Measurements from ENCODE around the gene EXOC4. TPM values are rescaled to one million over a fixed set of nuclear protein-coding genes. Genes with fewer than 3 reads are reported as not detected.

Gene EXOC4
- total and polyA plus RNA-seq, 2 of the 8 experiments (the other 6 are each of a cell fraction or from before 2014, with no cell fraction given) = 27.0 to 67.3 TPM

GRCh38 chr7:133958822-133959221 lies 705.9 kb downstream of the EXOC4 start:
- DNase-seq (ENCODE audit: low read depth in 1 of 2, low spot score in 2 of 2) (no peak), FAIRE-seq (no peak)
- no peaks in the 10 kb centered on the region; the same call in 1 of the 2 replicates for H3K79me1 ChIP-seq (ENCODE audit: low read depth, low read length)
- no peak overlapping the region for H3K27ac ChIP-seq (ENCODE audit: low read depth, low read length)
- no peaks in the 10 kb centered on the region for H4K20me1 ChIP-seq (replicated peaks in 1 of 2; ENCODE audit: control insufficient read depth in 1 of 2, insufficient read depth in 2 of 2, low read length in 2 of 2)
- no peak overlapping the region for H2BK5ac ChIP-seq (ENCODE audit: low read depth, low read length)
- no peak overlapping the region for H3K23ac ChIP-seq (ENCODE audit: insufficient read length)
- H4K8ac ChIP-seq (ENCODE audit: extremely low read depth, insufficient read depth, low read length) = no peak overlapping the region
- H3K79me2 ChIP-seq (ENCODE audit: control insufficient read depth in 1 of 2, insufficient read depth in 2 of 2, low read length in 2 of 2) = no peaks in the 10 kb centered on the region
- H2BK20ac ChIP-seq (ENCODE audit: low read length) = no peak overlapping the region
- H2BK12ac ChIP-seq (ENCODE audit: low read depth, low read length) = no peak overlapping the region
- no peak overlapping the region for H2AK5ac ChIP-seq (ENCODE audit: low read depth, low read length)
- no peak overlapping the region for H3K9ac ChIP-seq (replicated peaks in 1 of 4; ENCODE audit: extremely low read depth in 1 of 4, low read depth in 3 of 4, low read length in 3 of 4)
- no peak overlapping the region for H3K4me3 ChIP-seq (ENCODE audit: extremely low read depth in 1 of 4, insufficient read depth in 2 of 4, low read depth in 3 of 4, low read length in 4 of 4)
- no peak overlapping the region for H3K14ac ChIP-seq (ENCODE audit: insufficient read length)
- no peaks in the 10 kb centered on the region for H3K4me1 ChIP-seq (replicated peaks in 1 of 4; ENCODE audit: control insufficient read depth in 3 of 4, insufficient read depth in 4 of 4, low read length in 3 of 4)
- CTCF ChIA-PET (ENCODE audit: partially characterized antibody) = no interaction called here
- no peaks in the 10 kb centered on the region for H3K27me3 ChIP-seq (replicated peaks in 1 of 4; ENCODE audit: control insufficient read depth in 3 of 4, extremely low read depth in 1 of 4, insufficient read depth in 3 of 4, low read length in 3 of 4)
- H3K4me2 ChIP-seq (ENCODE audit: insufficient read depth in 1 of 2, low read depth in 2 of 2, low read length in 2 of 2) = no peak overlapping the region
- H3K18ac ChIP-seq (ENCODE audit: extremely low read depth, low read length) = no peak overlapping the region
- no peak overlapping the region for H4K91ac ChIP-seq (replicated peaks; ENCODE audit: insufficient read length, low read length)
- no peak overlapping the region for H2BK120ac ChIP-seq (replicated peaks; ENCODE audit: low read depth, low read length)
- no peaks in the 10 kb centered on the region; a peak in 1 of 8 replicates for H3K36me3 ChIP-seq (ENCODE audit: control insufficient read depth in 2 of 4, insufficient read depth in 4 of 4, low read length in 3 of 4)
- no peak overlapping the region for H3K4ac ChIP-seq (replicated peaks; ENCODE audit: insufficient read length, low read depth, low read length)
- POLR2A ChIA-PET (ENCODE audit: partially characterized antibody) = no interaction called here
- H2BK15ac ChIP-seq (ENCODE audit: low read length) = no peak overlapping the region
- no peak overlapping the region for H3K56ac ChIP-seq (replicated peaks; ENCODE audit: insufficient read length, low read depth, low read length)
- no peaks in the 10 kb centered on the region for H3K23me2 ChIP-seq (ENCODE audit: low read depth, low read length)
- peaks cover 12% of the 10 kb centered on the region in 2 experiments for H3K9me3 ChIP-seq (ENCODE audit: insufficient read depth in 2 of 2, low read depth in 1 of 2, low read length in 1 of 2)
- no peak overlapping the region for H4K5ac ChIP-seq (ENCODE audit: insufficient read length, low read depth, low read length)
- H2AFZ ChIP-seq (ENCODE audit: low read length) = no peak overlapping the region
- WGBS, 2 experiments (ENCODE audit: extremely low coverage in 1 of 2, insufficient coverage in 1 of 2, insufficient read length in 1 of 2, insufficient replicate concordance in 2 of 2, low coverage in 1 of 2, low lambda C conversion rate in 2 of 2, missing lambda C conversion rate in 1 of 2) = 80% methylated on average over 1 of the region's 1 CpG; no CpG with 5 or more reads in 1 of the 2 experiments
- TF ChIP-seq RNF2 (IDR thresholded peaks at IDR 0.05; ENCODE audit: borderline replicate concordance, low read depth, low read length, missing control alignments, poor library complexity, severe bottlenecking) (no peak), MAFK (IDR thresholded peaks at IDR 0.05; ENCODE audit: low read depth, low read length) (no peak), GABPA (IDR thresholded peaks at IDR 0.05; ENCODE audit: borderline replicate concordance, insufficient read depth, low read length) (no peak), CHD2 (IDR thresholded peaks at IDR 0.05; ENCODE audit: low read length) (no peak), ZNF274 (IDR thresholded peaks at IDR 0.05; ENCODE audit: borderline replicate concordance, extremely low read depth, low read length) (no peak), RXRA (IDR thresholded peaks at IDR 0.05; ENCODE audit: insufficient read depth, low read depth, low read length) (no peak), POLR2A (IDR thresholded peaks at IDR 0.05; ENCODE audit: control extremely low read depth in 1 of 2, low read depth in 2 of 2, low read length in 2 of 2) (no peak), E2F6 (IDR thresholded peaks at IDR 0.05) (no peak), TAF7 (optimal IDR thresholded peaks at IDR 0.05; ENCODE audit: borderline replicate concordance, low read depth, low read length) (no peak), PHF8 (conservative IDR thresholded peaks at IDR 0.05; ENCODE audit: low read depth, low read length) (no peak), CREB1 (IDR thresholded peaks at IDR 0.05) (no peak), RAD21 (IDR thresholded peaks at IDR 0.05 in 1 of 2, conservative IDR thresholded peaks at IDR 0.05 in 1 of 2; ENCODE audit: low read depth in 2 of 2, low read length in 2 of 2) (no peak), SP4 (IDR thresholded peaks at IDR 0.05; ENCODE audit: low read length) (no peak), KDM4A (IDR thresholded peaks at IDR 0.05; ENCODE audit: low read depth, low read length, severe bottlenecking) (no peak)
